Activated CD4-positive, alpha-beta memory T cell treated with anti-CD3 and anti-CD28 coated beads for 36 hours (primary cell): Measurements from ENCODE around the gene EMC10. TPM values are rescaled to one million over a fixed set of nuclear protein-coding genes. Genes with fewer than 3 reads are reported as not detected.

Experiments
- CTCF ChIA-PET: fragments of 350-600 bp; sonication (Branson Sonifier 250); formaldehyde crosslinking; loops from one replicate; lab custom pipeline; 2021; ENCODE audit warnings: antibody characterized with exemption, inconsistent platforms; lab: Charles Lee
- POLR2A ChIA-PET: fragments of 350-600 bp; sonication (Branson Sonifier 250); formaldehyde crosslinking; loops from one replicate; lab custom pipeline; 2021; ENCODE audit warnings: antibody characterized with exemption; lab: Charles Lee
- DNase-seq: peaks from one replicate; pipeline ENCODE4 v3.0.0-alpha.2; 2020
- H3K27ac Mint-ChIP-seq: one replicate; pipeline ENCODE4 v1.8.0; 2021; ENCODE audit warnings: mixed read lengths
- H3K27me3 Mint-ChIP-seq: one replicate; pipeline ENCODE4 v1.8.0; 2021; ENCODE audit warnings: mixed read lengths
- H3K36me3 Mint-ChIP-seq: one replicate; pipeline ENCODE4 v1.8.0; 2021; ENCODE audit warnings: mixed read lengths
- H3K4me1 Mint-ChIP-seq: one replicate; pipeline ENCODE4 v1.8.0; 2021; ENCODE audit warnings: low read depth, mixed read lengths
- H3K4me3 Mint-ChIP-seq: one replicate; pipeline ENCODE4 v1.8.0; 2021; ENCODE audit warnings: mild to moderate bottlenecking, mixed read lengths
- H3K9me3 Mint-ChIP-seq: one replicate; pipeline ENCODE4 v1.8.0; 2021; ENCODE audit warnings: mixed read lengths
- intact Hi-C: fragments of 100-400 bp; cut with micrococcal nuclease; formaldehyde crosslinking; loops from one replicate; pipeline ENCODE4 v1.15.1; 2023
- total RNA-seq, 2 experiments: library from RNA; stranded (reverse); gene quantifications; one replicate each; pipeline ENCODE4 v1.2.3, GENCODE V29; 2021

Gene EMC10
- total RNA-seq, 2 experiments from 2014 or later: 37.5 to 37.6 TPM

- Mint-ChIP-seq H3K27me3 (no peaks in the 10 kb centered on the region), H3K4me1 (peaks cover 13% of the 10 kb centered on the region), H3K27ac (no peak overlapping the region), H3K9me3 (no peaks in the 10 kb centered on the region), H3K4me3 (no peak overlapping the region), H3K36me3 (peaks cover 4% of the 10 kb centered on the region)
- CTCF ChIA-PET: no interaction called here
- POLR2A ChIA-PET: no interaction called here
- intact Hi-C loops: no loop called here
- no peak for DNase-seq
Measured at GRCh38 chr19:50506700-50507099, 30.4 kb downstream of the EMC10 start.

GRCh38 chr19:50507376-50507775 lies 31.1 kb downstream of the EMC10 start:
- Mint-ChIP-seq H3K27ac (no peak overlapping the region), H3K36me3 (peaks cover 3% of the 10 kb centered on the region), H3K4me1 (peaks cover 15% of the 10 kb centered on the region), H3K9me3 (no peaks in the 10 kb centered on the region), H3K27me3 (no peaks in the 10 kb centered on the region), H3K4me3 (no peak overlapping the region)
- DNase-seq: no peak
- POLR2A ChIA-PET: no interaction called here
- CTCF ChIA-PET: no interaction called here
- intact Hi-C loops: no loop called here

- intact Hi-C loops: no loop called here
- peaks cover 15% of the 10 kb centered on the region for H3K4me1 Mint-ChIP-seq
- ChIA-PET CTCF (interaction anchor here (1.1 to 1.2 kb wide), 2 partner anchors 20 to 22 kb away, joined by 3 to 4 read pairs; no protein-coding TSS in a partner anchor), POLR2A (no interaction called here)
- peaks cover 3% of the 10 kb centered on the region for H3K27me3 Mint-ChIP-seq
- H3K27ac Mint-ChIP-seq: no peak overlapping the region
- no peaks in the 10 kb centered on the region for H3K9me3 Mint-ChIP-seq
- DNase-seq: no peak
- H3K36me3 Mint-ChIP-seq: peaks cover 3% of the 10 kb centered on the region
- no peak overlapping the region for H3K4me3 Mint-ChIP-seq
Measured at GRCh38 chr19:50508843-50509190, 32.5 kb downstream of the EMC10 start.

- peaks cover 3% of the 10 kb centered on the region for H3K36me3 Mint-ChIP-seq
- H3K9me3 Mint-ChIP-seq: no peaks in the 10 kb centered on the region
- peak overlapping the region; percentile 45 for H3K4me3 Mint-ChIP-seq
- H3K4me1 Mint-ChIP-seq: peaks cover 17% of the 10 kb centered on the region
- intact Hi-C loops: no loop called here
- POLR2A ChIA-PET: no interaction called here
- H3K27ac Mint-ChIP-seq: peak overlapping the region; percentile 42
- no peak for DNase-seq
- CTCF ChIA-PET: interaction anchor here (0.6 to 1.2 kb wide), 3 partner anchors 21 to 35 kb away, joined by 3 to 6 read pairs (median 4); no protein-coding TSS in a partner anchor
- H3K27me3 Mint-ChIP-seq: peaks cover 5% of the 10 kb centered on the region
Measured at GRCh38 chr19:50509366-50509765, 33.1 kb downstream of the EMC10 start.

GRCh38 chr19:50510121-50510670 lies 33.9 kb downstream of the EMC10 start:
- H3K27ac Mint-ChIP-seq: peak overlapping the region; percentile 82
- no peaks in the 10 kb centered on the region for H3K9me3 Mint-ChIP-seq
- ChIA-PET CTCF (interaction anchor here (1.2 to 2.2 kb wide), 2 partner anchors 22 to 46 kb away, joined by 3 to 9 read pairs; no protein-coding TSS in a partner anchor), POLR2A (no interaction called here)
- peaks cover 18% of the 10 kb centered on the region for H3K4me1 Mint-ChIP-seq
- peaks cover 3% of the 10 kb centered on the region for H3K36me3 Mint-ChIP-seq
- peaks cover 5% of the 10 kb centered on the region for H3K27me3 Mint-ChIP-seq
- intact Hi-C loops: loop anchor here (2.0 kb wide), 2 partner anchors 149 to 599 kb away; partner anchors contain the start of gene CTU1
- peak overlapping the region; percentile 87 for H3K4me3 Mint-ChIP-seq
- no peak for DNase-seq

GRCh38 chr19:50510700-50511068 lies 34.4 kb downstream of the EMC10 start:
- Mint-ChIP-seq H3K4me3 (peak overlapping the region; percentile 87), H3K4me1 (peaks cover 18% of the 10 kb centered on the region), H3K9me3 (no peaks in the 10 kb centered on the region), H3K36me3 (peaks cover 3% of the 10 kb centered on the region), H3K27ac (peak overlapping the region; percentile 82), H3K27me3 (peaks cover 5% of the 10 kb centered on the region)
- ChIA-PET POLR2A (interaction anchor here (0.6 to 1.0 kb wide), 4 partner anchors 32 to 153 kb away, joined by 3 to 6 read pairs (median 4); partner anchors contain the start of gene NR1H2), CTCF (interaction anchor here (0.8 to 2.2 kb wide), 3 partner anchors 24 to 154 kb away, joined by 4 to 9 read pairs (median 5); no protein-coding TSS in a partner anchor)
- DNase-seq: no peak
- intact Hi-C loops: loop anchor here (1.0 to 2.0 kb wide), 5 partner anchors 34 to 598 kb away; partner anchors contain the start of genes CTU1, EMC10, GARIN5A and VRK3

- Mint-ChIP-seq H3K36me3 (peaks cover 3% of the 10 kb centered on the region), H3K4me1 (peaks cover 18% of the 10 kb centered on the region), H3K27ac (peak within 1 kb of the TSS; percentile 82), H3K27me3 (peaks cover 5% of the 10 kb centered on the region), H3K9me3 (no peaks in the 10 kb centered on the region), H3K4me3 (peak within 1 kb of the TSS; percentile 87)
- ChIA-PET POLR2A (interaction anchor here (0.6 to 1.6 kb wide), 6 partner anchors 11 to 154 kb away, joined by 3 to 6 read pairs (median 4); partner anchors contain the start of genes EMC10, GARIN5A and NR1H2), CTCF (interaction anchor here (0.8 to 2.2 kb wide), 4 partner anchors 25 to 154 kb away, joined by 4 to 9 read pairs (median 5); no protein-coding TSS in a partner anchor)
- DNase-seq: peak; percentile 98
- intact Hi-C loops: loop anchor here (1.0 to 2.0 kb wide), 5 partner anchors 35 to 598 kb away; partner anchors contain the start of genes CTU1, EMC10, GARIN5A and VRK3
Measured at GRCh38 chr19:50511069-50511822, 34.9 kb downstream of the EMC10 start, which contains the start of gene JOSD2. TSS of gene JOSD2 (minus strand) at chr19:50511191. CDS start at chr19:50510431, 760 bp downstream.

- intact Hi-C loops: no loop called here
- Mint-ChIP-seq H3K9me3 (no peaks in the 10 kb centered on the region), H3K4me3 (no peak overlapping the region), H3K36me3 (peaks cover 3% of the 10 kb centered on the region), H3K27me3 (peaks cover 5% of the 10 kb centered on the region), H3K4me1 (peaks cover 18% of the 10 kb centered on the region), H3K27ac (no peak overlapping the region)
- ChIA-PET POLR2A (interaction anchor here (1.0 to 1.6 kb wide), 2 partner anchors 10 to 36 kb away, joined by 3 to 4 read pairs; partner anchors contain the start of genes EMC10 and GARIN5A), CTCF (interaction anchor here (0.9 to 2.2 kb wide), 2 partner anchors 26 to 44 kb away, joined by 5 to 9 read pairs; no protein-coding TSS in a partner anchor)
- DNase-seq: no peak
Measured at GRCh38 chr19:50512112-50512998, 36.0 kb downstream of the EMC10 start.

GRCh38 chr19:50512999-50513745 lies 36.9 kb downstream of the EMC10 start:
- Mint-ChIP-seq H3K4me3 (no peak overlapping the region), H3K27me3 (peaks cover 5% of the 10 kb centered on the region), H3K36me3 (peaks cover 3% of the 10 kb centered on the region), H3K4me1 (peaks cover 18% of the 10 kb centered on the region), H3K27ac (no peak overlapping the region), H3K9me3 (no peaks in the 10 kb centered on the region)
- POLR2A ChIA-PET: no interaction called here
- DNase-seq: no peak
- intact Hi-C loops: no loop called here
- CTCF ChIA-PET: no interaction called here

- no peak for DNase-seq
- ChIA-PET CTCF (no interaction called here), POLR2A (no interaction called here)
- intact Hi-C loops: no loop called here
- Mint-ChIP-seq H3K9me3 (no peaks in the 10 kb centered on the region), H3K27me3 (peaks cover 6% of the 10 kb centered on the region), H3K4me1 (peaks cover 18% of the 10 kb centered on the region), H3K4me3 (no peak within 1 kb of the TSS), H3K27ac (no peak within 1 kb of the TSS), H3K36me3 (peaks cover 3% of the 10 kb centered on the region)
Measured at GRCh38 chr19:50513746-50514345, 37.5 kb downstream of the EMC10 start, which contains the start of gene ASPDH. TSS of gene ASPDH (minus strand) at chr19:50513913. CDS start at chr19:50513823, 90 bp downstream.
